Measurements from ENCODE around the gene HILPDA.

HILPDA gene

GRCh38 chr7:128455543-128456254 lies at the start of gene HILPDA:
Gene HILPDA, plus strand, starts transcription at chr7:128455878. Its CDS starts 1,391 bp downstream, at chr7:128457269.
- peak; percentile 96 for DNase-seq (ENCODE audit: low read depth)

GRCh38 chr7:128406314-128407232 lies 49.1 kb upstream of the HILPDA start:
- DNase-seq (ENCODE audit: low read depth): no peak

GRCh38 chr7:128407233-128407589 lies 48.5 kb upstream of the HILPDA start:
- DNase-seq (ENCODE audit: low read depth): no peak

- DNase-seq (ENCODE audit: low read depth): no peak
These were observed 47.6 kb upstream of the HILPDA start for GRCh38 chr7:128407751-128408708.

- DNase-seq (ENCODE audit: low read depth): peak; percentile 10
These were observed 46.7 kb upstream of the HILPDA start for GRCh38 chr7:128408709-128409595.

GRCh38 chr7:128409596-128410450 lies 45.9 kb upstream of the HILPDA start, which contains the start of gene IMPDH1:
Gene IMPDH1, minus strand, starts transcription at chr7:128409982. Its CDS starts 81 bp downstream, at chr7:128409901.
- DNase-seq (ENCODE audit: low read depth): peak; percentile 88

GRCh38 chr7:128410451-128410753 lies 45.3 kb upstream of the HILPDA start:
- DNase-seq (ENCODE audit: low read depth): no peak

- DNase-seq (ENCODE audit: low read depth): no peak
These were observed 40.4 kb upstream of the HILPDA start for GRCh38 chr7:128415217-128415785.

- DNase-seq (ENCODE audit: low read depth): no peak
These were observed 38.6 kb upstream of the HILPDA start for GRCh38 chr7:128417071-128417470.

- DNase-seq (ENCODE audit: low read depth): no peak
These were observed 36.4 kb upstream of the HILPDA start for GRCh38 chr7:128419257-128419656.

- no peak for DNase-seq (ENCODE audit: low read depth)
These were observed 34.9 kb upstream of the HILPDA start for GRCh38 chr7:128420773-128421172.

- DNase-seq (ENCODE audit: low read depth): no peak
These were observed 34.3 kb upstream of the HILPDA start for GRCh38 chr7:128421384-128421783.

GRCh38 chr7:128422037-128422436 lies 33.6 kb upstream of the HILPDA start:
- no peak for DNase-seq (ENCODE audit: low read depth)

GRCh38 chr7:128422842-128423241 lies 32.8 kb upstream of the HILPDA start:
- DNase-seq (ENCODE audit: low read depth): no peak

- DNase-seq (ENCODE audit: low read depth): no peak
These were observed 30.9 kb upstream of the HILPDA start for GRCh38 chr7:128424686-128425275.

- DNase-seq (ENCODE audit: low read depth): peak; percentile 27
These were observed 29.8 kb upstream of the HILPDA start for GRCh38 chr7:128425850-128426249.

- peak; percentile 29 for DNase-seq (ENCODE audit: low read depth)
These were observed 28.3 kb upstream of the HILPDA start for GRCh38 chr7:128427289-128427891.

GRCh38 chr7:128430207-128430606 lies 25.5 kb upstream of the HILPDA start:
- DNase-seq (ENCODE audit: low read depth): no peak

GRCh38 chr7:128431221-128431620 lies 24.5 kb upstream of the HILPDA start:
- no peak for DNase-seq (ENCODE audit: low read depth)

Measured in fibroblast of gingiva (primary cell).